ENCODE data around the gene SDR9C7.
"Not testable (repeated sequence)": the region's sequence is repeated elsewhere in the genome, so short reads cannot be mapped to it uniquely, and the experiment has no call there.

GRCh38 chr12:56977361-56977760, 43.2 kb upstream of the SDR9C7 start:
- not testable (repeated sequence) for TF ChIP-seq CTCF, EP300, POLR2A (IDR thresholded peaks at IDR 0.05)
